ENCODE data around the gene CLN5.

Gene CLN5

GRCh38 chr13:77019756-77020155 is 27.9 kb downstream of the CLN5 start:
- no peak for DNase-seq (ENCODE audit: low spot score)

DNA sequence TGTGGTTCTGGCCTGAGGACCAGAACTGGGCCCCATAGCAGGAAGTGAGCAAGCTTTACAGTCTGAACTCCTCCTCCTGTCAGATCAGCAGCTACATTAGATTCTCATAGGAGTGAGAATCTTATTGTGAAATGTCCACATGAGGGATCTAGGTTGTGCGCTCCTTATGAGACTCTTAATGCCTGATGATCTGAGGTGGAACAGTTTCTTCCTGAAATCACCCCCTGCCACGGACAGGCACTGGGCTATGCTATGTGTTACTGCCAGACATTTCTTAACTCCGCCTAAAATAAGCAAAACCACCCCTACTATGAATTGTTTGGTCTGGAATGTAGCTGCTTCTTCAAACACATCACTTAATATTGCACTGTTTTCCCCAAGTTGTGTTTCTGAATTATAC is 30.5 kb downstream of the CLN5 start:
- DNase-seq (ENCODE audit: low spot score) = no peak

DNA sequence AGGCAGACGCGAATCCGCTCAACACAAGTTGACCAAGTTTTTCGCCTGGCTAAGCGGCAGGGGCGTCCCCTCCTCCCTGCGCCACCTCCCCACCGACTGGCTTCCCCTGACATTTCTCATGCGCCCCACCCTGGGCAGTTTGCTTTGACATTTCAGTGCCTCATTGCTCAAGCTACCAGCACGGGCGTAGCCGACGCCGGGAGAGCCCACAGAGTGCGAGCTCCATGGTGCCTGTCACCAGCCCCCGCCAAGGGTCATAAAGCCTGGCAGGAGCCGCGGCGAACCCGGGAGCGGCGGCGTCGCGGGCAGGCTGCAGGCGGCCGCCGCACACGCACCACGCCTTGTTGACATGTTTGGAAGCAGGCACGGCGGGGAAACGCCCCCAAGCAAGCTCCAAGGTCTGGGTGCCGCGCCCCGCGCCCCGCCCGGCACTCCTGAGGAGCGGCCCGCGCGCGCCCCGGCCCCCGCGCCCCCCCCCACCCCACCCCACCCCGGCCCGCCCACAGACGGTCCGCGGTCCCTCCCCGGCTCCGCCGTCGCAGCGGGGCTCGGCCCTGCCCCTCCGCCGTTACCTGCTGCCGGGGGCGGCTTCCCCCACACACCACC is 34.5 kb downstream of the CLN5 start:
- peak; percentile 88 for DNase-seq (ENCODE audit: low spot score)

DNA sequence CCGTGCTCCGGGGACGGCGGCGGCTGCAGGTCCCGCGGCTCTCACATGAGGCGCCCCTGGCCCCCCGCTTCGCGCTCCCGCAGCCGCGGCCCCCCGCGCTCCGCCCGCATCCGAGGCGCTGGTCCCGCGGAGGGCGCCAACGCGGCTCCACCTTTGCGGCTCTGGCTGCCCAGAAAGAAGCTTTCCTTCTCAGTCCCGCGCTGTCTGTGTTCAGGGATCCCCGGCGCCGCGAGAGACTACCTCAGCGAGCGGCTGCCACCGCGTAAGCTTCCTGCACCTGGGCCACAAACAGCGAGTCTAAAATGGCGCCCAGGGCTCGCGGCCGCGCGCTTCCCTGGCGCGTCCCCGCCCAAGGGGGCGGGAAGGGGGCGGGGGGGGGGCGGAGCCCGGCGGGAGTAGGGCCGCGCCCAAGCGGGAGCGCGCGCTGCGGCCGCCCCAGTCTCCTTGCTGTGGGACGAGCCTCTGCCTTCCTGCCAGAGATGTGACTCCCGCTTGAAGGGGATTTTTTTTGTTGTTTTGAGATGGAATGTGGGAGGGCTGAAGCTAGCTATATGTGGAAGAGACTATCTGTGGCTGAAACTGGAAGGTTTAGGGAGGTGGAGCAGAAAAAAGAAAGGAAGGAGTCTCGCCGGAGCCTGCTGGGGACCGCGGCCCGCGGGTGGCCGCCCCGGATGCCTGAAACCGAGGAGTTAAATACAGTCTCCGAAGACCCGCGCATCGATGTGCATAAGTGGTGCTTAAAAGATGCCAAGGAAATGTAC is 35.2 kb downstream of the CLN5 start, which contains the start of gene FBXL3:
FBXL3 (minus strand) TSS at position 299 of the 761 bp plus-strand sequence. CDS start 5,299 bp downstream, outside the sequence.
- DNase-seq (ENCODE audit: low spot score) = peak; percentile 86

- no peak for DNase-seq (ENCODE audit: low spot score)
Observed at GRCh38 chr13:77028202-77028601, 36.3 kb downstream of the CLN5 start.

- DNase-seq (ENCODE audit: low spot score) = no peak
Observed at GRCh38 chr13:77029436-77029835, 37.6 kb downstream of the CLN5 start.

DNA sequence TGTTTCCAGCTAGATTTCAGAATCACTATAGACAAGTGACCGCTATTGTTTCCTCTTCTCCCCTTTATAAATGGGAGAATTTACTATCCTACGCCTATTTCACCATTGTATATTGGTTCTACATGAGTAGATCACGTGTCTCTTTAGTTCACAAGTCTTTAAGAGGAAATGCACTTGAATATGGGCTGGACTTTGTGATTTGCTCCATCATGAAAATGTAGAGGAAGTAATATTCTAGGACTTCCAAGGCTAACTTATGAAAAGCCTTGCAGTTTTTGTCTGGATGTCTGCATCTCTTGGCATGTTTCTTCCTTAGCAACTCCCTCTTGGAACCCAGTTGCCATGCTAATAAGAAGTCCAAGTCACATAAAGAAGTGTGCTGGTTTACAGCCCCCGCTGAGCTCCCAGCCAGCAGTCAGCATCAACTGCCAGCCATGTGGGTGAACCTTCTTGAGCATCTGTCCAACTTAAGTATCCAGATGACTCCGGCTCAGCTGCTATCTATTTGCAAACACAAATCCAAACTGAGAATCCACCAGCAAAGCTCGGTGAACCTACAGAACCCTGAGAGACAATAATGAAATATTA is 39.9 kb downstream of the CLN5 start:
- no peak for DNase-seq (ENCODE audit: low spot score)

GRCh38 chr13:77033717-77034302 is 41.9 kb downstream of the CLN5 start:
- no peak for DNase-seq (ENCODE audit: low spot score)

DNA sequence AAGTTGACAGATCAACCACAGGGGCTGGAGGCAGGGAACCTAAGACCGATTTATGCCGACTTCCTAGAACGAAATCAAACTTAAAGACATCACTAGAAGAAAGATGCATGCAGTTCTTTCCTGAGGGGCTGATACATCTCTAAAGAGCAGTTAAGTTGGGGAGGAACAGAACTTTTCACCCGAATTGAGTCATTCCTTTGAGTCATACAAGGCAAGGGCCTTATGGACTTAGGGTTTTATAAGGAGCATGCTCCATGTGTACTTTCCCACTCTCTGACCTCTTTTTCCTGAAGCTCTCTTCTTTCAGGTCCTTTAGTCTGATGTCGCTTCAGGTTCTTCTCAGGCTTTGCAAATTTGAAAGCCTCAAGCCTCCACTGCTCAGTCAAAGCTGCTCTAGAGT is 43.0 kb downstream of the CLN5 start:
- no peak for DNase-seq (ENCODE audit: low spot score)

DNA sequence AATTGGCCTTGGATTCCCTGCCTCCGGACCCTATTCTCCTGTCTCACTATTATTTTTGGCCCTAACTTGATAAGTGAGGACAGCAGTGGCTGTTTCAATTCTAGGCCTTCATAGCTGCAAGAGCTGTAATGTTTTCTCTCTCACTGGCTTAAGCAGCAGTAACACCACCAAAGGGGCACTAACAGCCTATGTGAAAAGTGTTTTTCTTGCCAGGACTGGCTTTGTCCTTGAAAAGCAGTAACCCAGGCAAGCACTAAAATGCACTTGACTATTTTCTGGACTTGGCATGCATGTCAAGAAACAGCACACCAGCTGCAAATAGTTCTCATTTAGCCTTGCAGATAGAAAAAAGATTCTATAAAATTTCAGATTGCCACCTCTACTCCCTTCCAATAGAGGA is 44.4 kb downstream of the CLN5 start:
- DNase-seq (ENCODE audit: low spot score) = no peak

- DNase-seq (ENCODE audit: low spot score) = no peak
Observed at GRCh38 chr13:77038907-77039480, 47.1 kb downstream of the CLN5 start.

GRCh38 chr13:77040076-77040475 is 48.2 kb downstream of the CLN5 start:
- no peak for DNase-seq (ENCODE audit: low spot score)

DNA sequence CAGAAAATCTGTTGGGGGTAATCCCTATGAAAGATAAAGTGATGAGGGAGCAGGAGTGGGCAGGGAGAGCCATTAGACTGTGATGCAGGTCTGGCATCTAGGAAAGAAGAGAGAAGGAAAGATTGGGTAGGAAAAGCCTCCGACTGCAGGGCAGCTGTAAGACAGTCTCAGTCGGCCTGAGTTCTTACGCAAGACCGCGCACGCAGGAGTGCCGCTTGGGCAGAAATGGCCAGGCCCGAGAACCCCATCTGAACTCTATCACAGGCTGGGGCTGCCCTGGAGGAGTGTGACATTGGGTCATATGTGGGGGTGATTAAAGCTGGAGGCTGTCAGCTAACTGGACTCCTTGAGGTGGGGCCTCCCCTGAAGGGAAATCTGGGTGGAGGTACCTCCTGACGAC is 49.0 kb downstream of the CLN5 start:
- no peak for DNase-seq (ENCODE audit: low spot score)

DNA sequence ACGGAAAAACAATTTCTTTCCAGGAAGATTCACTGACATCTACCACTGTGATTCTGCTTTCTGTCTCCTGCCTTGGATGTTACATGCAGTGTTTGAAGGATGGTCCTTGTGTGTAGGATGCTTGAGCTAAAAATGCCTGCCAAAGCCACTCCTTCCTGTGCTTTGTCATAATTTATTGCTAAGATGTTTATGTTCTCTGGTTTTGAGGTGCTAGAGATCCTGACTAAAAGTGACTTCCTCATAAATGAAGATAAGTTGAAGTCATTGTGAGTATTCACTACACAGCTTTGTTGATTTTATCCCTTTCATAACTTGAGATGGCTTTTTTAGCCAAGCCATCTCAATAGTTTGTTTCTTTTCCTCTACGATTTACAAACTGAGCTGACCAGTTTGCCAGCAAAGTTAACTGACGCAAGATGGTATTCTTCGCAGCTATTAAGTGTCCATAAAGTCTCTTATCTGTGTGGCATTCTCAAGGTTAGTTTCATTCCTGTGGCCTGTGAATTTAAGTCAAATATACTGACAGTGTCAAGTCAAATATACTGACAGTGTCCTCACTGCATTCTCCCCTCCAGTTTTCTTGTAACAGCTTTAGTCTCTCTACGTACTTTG is 50.8 kb downstream of the CLN5 start:
- DNase-seq (ENCODE audit: low spot score) = no peak

- DNase-seq (ENCODE audit: low spot score) = no peak
Observed at GRCh38 chr13:77047649-77048343, 55.9 kb downstream of the CLN5 start.

DNA sequence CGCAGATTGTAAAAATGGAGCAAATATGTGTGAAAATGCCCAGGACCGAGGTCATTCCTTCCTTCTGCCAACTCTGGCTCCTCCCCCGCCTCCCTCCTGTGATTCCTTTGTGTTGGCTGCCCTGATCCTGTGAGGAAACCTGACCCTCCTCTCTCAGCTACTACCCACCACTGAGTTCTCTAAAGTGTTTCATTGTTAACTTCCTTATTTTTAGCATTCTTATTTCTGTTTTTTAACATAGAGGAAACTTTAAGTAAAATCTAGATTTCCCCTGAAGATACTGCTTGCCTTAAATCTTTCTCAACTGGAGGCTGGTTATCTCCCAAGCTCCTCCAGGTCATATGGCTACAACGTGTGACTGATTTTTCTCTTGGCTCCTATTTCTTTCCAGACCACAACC is 56.8 kb downstream of the CLN5 start:
- DNase-seq (ENCODE audit: low spot score) = no peak

DNA sequence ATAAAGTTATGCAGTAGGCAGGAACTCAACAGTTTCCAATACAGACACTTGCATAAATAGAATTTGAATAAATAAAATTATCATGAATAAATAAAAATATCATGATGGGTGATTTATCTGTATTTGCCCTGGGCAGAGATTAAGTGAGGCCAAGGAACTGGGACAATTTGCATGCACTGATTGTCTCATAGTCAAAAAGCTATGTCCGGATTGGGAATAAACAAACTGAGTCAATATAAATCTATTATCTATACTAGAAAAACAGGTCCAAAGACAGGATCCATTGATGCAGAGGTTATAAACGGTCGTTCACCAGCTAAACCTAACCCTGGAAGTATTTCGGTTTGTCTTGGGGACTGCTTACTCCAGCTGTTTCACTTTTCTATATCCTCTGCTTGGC is 61.3 kb downstream of the CLN5 start:
- DNase-seq (ENCODE audit: low spot score) = no peak

Data from LoVo (cell line).